Keratinocyte (primary cell): ENCODE results near the gene PDE1A. TPM values are rescaled to one million over a fixed set of nuclear protein-coding genes. Genes with fewer than 3 reads are reported as not detected.
A peak's percentile ranks its signal among the peaks of the same experiment; 100 is the strongest.

Source experiments
- DNase-seq: peaks from one replicate; pipeline ENCODE4 v3.0.0-alpha.2; 2011; ENCODE audit warnings: low read depth, missing footprints, low spot score
- FAIRE-seq: peaks from 2 replicates; lab custom pipeline; 2011; peaks lifted over from hg19 to GRCh38; lab: Jason Lieb, UNC
- H2AFZ ChIP-seq: 2 replicates; pipeline ENCODE4 v1.6.0; 2012; ENCODE audit warnings: low read length, control low read depth, inconsistent platforms; ENCODE audit not compliant: control insufficient read depth
- H3K27ac ChIP-seq: 2 replicates; pipeline ENCODE4 v1.5.1; 2011; ENCODE audit warnings: low read length; ENCODE audit not compliant: control insufficient read depth, insufficient read depth
- H3K27me3 ChIP-seq: 3 replicates; pipeline ENCODE4 v1.6.0; 2011; ENCODE audit warnings: low read length; ENCODE audit not compliant: control insufficient read depth, insufficient read depth; ENCODE audit errors: extremely low read depth
- H3K36me3 ChIP-seq, 2 experiments: 2 replicates in 1 of 2; 3 replicates in 1 of 2; pipeline ENCODE4 v1.5.1; 2011; ENCODE audit warnings: low read length in 2 of 2, mild to moderate bottlenecking in 1 of 2; ENCODE audit not compliant: control insufficient read depth in 2 of 2, insufficient read depth in 2 of 2; ENCODE audit errors: extremely low read depth in 1 of 2
- H3K4me1 ChIP-seq: 3 replicates; pipeline ENCODE4 v1.5.1; 2011; ENCODE audit warnings: low read length; ENCODE audit not compliant: control insufficient read depth, insufficient read depth; ENCODE audit errors: extremely low read depth
- H3K4me2 ChIP-seq: 3 replicates; pipeline ENCODE4 v1.6.0; 2011; ENCODE audit warnings: low read depth, low read length; ENCODE audit not compliant: control insufficient read depth, insufficient read depth; ENCODE audit errors: extremely low read depth
- H3K4me3 ChIP-seq, 3 experiments: fragments of 200-600 bp in 1 of 3; sonication (generic) in 1 of 3; 2 replicates in 2 of 3; 3 replicates in 1 of 3; pipeline ENCODE4 v1.5.1; 2011 to 2016; ENCODE audit warnings: low read length in 3 of 3, mild to moderate bottlenecking in 3 of 3, control low read depth in 2 of 3, inconsistent platforms in 1 of 3, low read depth in 1 of 3, mixed read lengths in 1 of 3, mixed run types in 1 of 3, moderate library complexity in 1 of 3; ENCODE audit not compliant: control insufficient read depth in 2 of 3, insufficient read depth in 2 of 3; ENCODE audit errors: extremely low read depth in 1 of 3
- H3K79me2 ChIP-seq: 2 replicates; pipeline ENCODE4 v1.6.0; 2012; ENCODE audit warnings: low read length; ENCODE audit not compliant: control insufficient read depth, insufficient read depth
- H3K9ac ChIP-seq: 3 replicates; pipeline ENCODE4 v1.6.0; 2011; ENCODE audit warnings: low read length; ENCODE audit not compliant: control insufficient read depth, insufficient read depth; ENCODE audit errors: extremely low read depth
- H3K9me1 ChIP-seq: 3 replicates; pipeline ENCODE4 v1.6.0; 2011; ENCODE audit warnings: low read length; ENCODE audit not compliant: control insufficient read depth, insufficient read depth; ENCODE audit errors: extremely low read depth
- H3K9me3 ChIP-seq: 2 replicates; pipeline ENCODE4 v1.5.1; 2012; ENCODE audit warnings: low read depth, low read length; ENCODE audit not compliant: control insufficient read depth
- H4K20me1 ChIP-seq: 3 replicates; pipeline ENCODE4 v1.6.0; 2011; ENCODE audit warnings: low read length; ENCODE audit not compliant: control insufficient read depth, insufficient read depth; ENCODE audit errors: extremely low read depth
- CTCF ChIP-seq, 3 experiments: IDR thresholded peaks in 1 of 3; conservative IDR thresholded peaks in 1 of 3; optimal IDR thresholded peaks in 1 of 3; 2 replicates in 2 of 3; 3 replicates in 1 of 3; pipeline versions ENCODE3 to v1.5.1; 2011; ENCODE audit warnings: low read length in 3 of 3, mild to moderate bottlenecking in 3 of 3, moderate library complexity in 2 of 3, control low read depth in 1 of 3, inconsistent platforms in 1 of 3; ENCODE audit not compliant: insufficient read depth in 2 of 3; ENCODE audit errors: extremely low read depth in 1 of 3
- EZH2 ChIP-seq: IDR thresholded peaks from one replicate; pipeline ENCODE4 v1.6.1; 2012; ENCODE audit warnings: inconsistent platforms, mild to moderate bottlenecking, low read length, moderate library complexity
- dilution Hi-C: fragments of 300-500 bp; cut with MboI; formaldehyde crosslinking; loops from one replicate; pipeline ENCODE4 v1.7.0; 2020; ENCODE audit warnings: low sequenced_read_pairs; ENCODE audit not compliant: extremely low pct_ligation_motif_present
- polyA plus RNA-seq, 5 experiments: library from polyadenylated mRNA; depleted of rRNA in 3 of 5; stranded (reverse) in 3 of 5; stranded (forward) in 1 of 5; unstranded in 1 of 5; fragments of >200 nt; gene quantifications; 1 replicate in 1 of 5; 2 replicates in 3 of 5; 3 replicates in 1 of 5; pipeline versions ENCODE4 v1.2.1 to v1.2.3, GENCODE V29; 2011 to 2012; ENCODE audit warnings: missing spikeins in 2 of 5, low read depth in 1 of 5, low replicate concordance in 1 of 5

PDE1A gene
- polyA plus RNA-seq, 1 donor (not counting 4 experiments of a cell fraction or from before 2014, with no cell fraction given): 0.10 TPM

GRCh38 chr2:182368996-182369395 is 57.8 kb downstream of the PDE1A start:
- Histone ChIP-seq H3K4me1 (peaks cover 25% of the 10 kb centered on the region), H3K27me3 (no peaks in the 10 kb centered on the region), H3K27ac (peak overlapping the region; percentile 25), H3K36me3 (no peaks in the 10 kb centered on the region), H3K4me3 (no peak overlapping the region), H3K9me3 (no peaks in the 10 kb centered on the region), H3K9me1 (no peaks in the 10 kb centered on the region), H2AFZ (peak overlapping the region; percentile 65), H3K9ac (no peak overlapping the region), H4K20me1 (no peaks in the 10 kb centered on the region), H3K79me2 (no peaks in the 10 kb centered on the region), H3K4me2 (peak overlapping the region; percentile 16)
- dilution Hi-C loops: no loop called here
- TF ChIP-seq CTCF (optimal IDR thresholded peaks at IDR 0.05 in 1 of 3, IDR thresholded peaks at IDR 0.05 in 1 of 3, conservative IDR thresholded peaks at IDR 0.05 in 1 of 3; ENCODE audit: extremely low read depth in 1 of 3, insufficient read depth in 2 of 3, low read length in 3 of 3) (no peak), EZH2 (no peak)
- FAIRE-seq: no peak
- no peak for DNase-seq

- Histone ChIP-seq H3K9me3 (no peaks in the 10 kb centered on the region), H3K4me3 (no peak overlapping the region), H3K79me2 (no peaks in the 10 kb centered on the region), H2AFZ (no peak overlapping the region), H3K9ac (no peak overlapping the region), H3K27ac (peak overlapping the region; percentile 25), H3K4me1 (peaks cover 25% of the 10 kb centered on the region), H3K4me2 (no peak overlapping the region), H3K36me3 (no peaks in the 10 kb centered on the region), H3K27me3 (no peaks in the 10 kb centered on the region), H4K20me1 (no peaks in the 10 kb centered on the region), H3K9me1 (no peaks in the 10 kb centered on the region)
- TF ChIP-seq EZH2 (no peak), CTCF (optimal IDR thresholded peaks at IDR 0.05 in 1 of 3, IDR thresholded peaks at IDR 0.05 in 1 of 3, conservative IDR thresholded peaks at IDR 0.05 in 1 of 3; ENCODE audit: extremely low read depth in 1 of 3, insufficient read depth in 2 of 3, low read length in 3 of 3) (no peak)
- FAIRE-seq (no peak), DNase-seq (no peak)
- dilution Hi-C loops: no loop called here
These were observed 58.4 kb downstream of the PDE1A start for GRCh38 chr2:182368446-182368845.
